Liver (tissue), 9 donors: ENCODE results near the gene EN2. TPM values are rescaled to one million over a fixed set of nuclear protein-coding genes. Genes with fewer than 3 reads are reported as not detected.

Experiments used
- DNase-seq: peaks from one replicate; pipeline ENCODE4 v3.0.0-alpha.2; 2017; ENCODE audit warnings: low spot score
- H3K27ac ChIP-seq, 2 donors: one replicate each; pipeline ENCODE4 v1.7.0; 2013; ENCODE audit warnings: inconsistent platforms in 2 of 2, low read length in 2 of 2, control low read depth in 1 of 2, low read depth in 1 of 2, mild to moderate bottlenecking in 1 of 2
- H3K27me3 ChIP-seq, 4 donors: one replicate each; pipeline versions ENCODE4 v1.6.1 to v1.7.0; 2013; ENCODE audit warnings: low read length in 3 of 4, inconsistent platforms in 1 of 4, mild to moderate bottlenecking in 1 of 4, moderate library complexity in 1 of 4; ENCODE audit not compliant: control insufficient read depth in 4 of 4, insufficient read depth in 4 of 4
- H3K36me3 ChIP-seq, 4 donors: one replicate each; pipeline versions ENCODE4 v1.6.1 to v1.7.0; 2013; ENCODE audit warnings: low read length in 3 of 4, mild to moderate bottlenecking in 3 of 4, low read depth in 1 of 4, moderate library complexity in 1 of 4; ENCODE audit not compliant: control insufficient read depth in 4 of 4, insufficient read depth in 3 of 4
- H3K4me1 ChIP-seq, 4 donors: one replicate each; pipeline versions ENCODE4 v1.6.1 to v1.7.0; 2013; ENCODE audit warnings: low read length in 3 of 4, mild to moderate bottlenecking in 3 of 4, moderate library complexity in 1 of 4; ENCODE audit not compliant: control insufficient read depth in 4 of 4, insufficient read depth in 4 of 4
- H3K4me3 ChIP-seq, 3 donors: one replicate each; pipeline versions ENCODE4 v1.6.1 to v1.7.0; 2013; ENCODE audit warnings: low read length in 3 of 3, control low read depth in 1 of 3, low read depth in 1 of 3, mild to moderate bottlenecking in 1 of 3
- H3K9ac ChIP-seq, 2 donors: one replicate each; pipeline ENCODE4 v1.7.0; 2013; ENCODE audit warnings: low read length in 2 of 2, mild to moderate bottlenecking in 2 of 2, moderate library complexity in 2 of 2, control low read depth in 1 of 2, low read depth in 1 of 2
- H3K9me3 ChIP-seq, 4 donors: one replicate each; pipeline versions ENCODE4 v1.6.1 to v1.7.0; 2013; ENCODE audit warnings: low read length in 3 of 4; ENCODE audit not compliant: control insufficient read depth in 4 of 4
- ATF3 ChIP-seq: IDR thresholded peaks from 2 replicates; pipeline ENCODE4 v1.6.1; 2016; ENCODE audit warnings: antibody characterized with exemption
- EGR1 ChIP-seq, 2 donors: IDR thresholded peaks; 2 replicates each; pipeline ENCODE4 v1.6.1; 2016 to 2018; ENCODE audit warnings: antibody characterized with exemption in 2 of 2, low read depth in 2 of 2
- FOXA1 ChIP-seq: IDR thresholded peaks from 2 replicates; pipeline ENCODE4 v1.6.1; 2016; ENCODE audit warnings: antibody characterized with exemption
- FOXA2 ChIP-seq: IDR thresholded peaks from 2 replicates; pipeline ENCODE4 v1.6.1; 2016; ENCODE audit warnings: antibody characterized with exemption
- GABPA ChIP-seq, 2 donors: IDR thresholded peaks in 1 of 2; conservative IDR thresholded peaks in 1 of 2; 2 replicates each; pipeline ENCODE4 v1.6.1; 2016; ENCODE audit warnings: antibody characterized with exemption in 2 of 2, mild to moderate bottlenecking in 1 of 2, moderate library complexity in 1 of 2
- HNF4G ChIP-seq: IDR thresholded peaks from 2 replicates; pipeline ENCODE4 v1.6.1; 2016; ENCODE audit warnings: antibody characterized with exemption
- JUND ChIP-seq, 2 donors: IDR thresholded peaks; 2 replicates each; pipeline ENCODE4 v1.6.1; 2016; ENCODE audit warnings: antibody characterized with exemption in 2 of 2
- NR2F2 ChIP-seq: IDR thresholded peaks from 2 replicates; pipeline ENCODE4 v1.6.1; 2016; ENCODE audit warnings: antibody characterized with exemption
- RAD21 ChIP-seq, 2 donors: IDR thresholded peaks; 2 replicates each; pipeline ENCODE4 v1.6.1; 2016; ENCODE audit warnings: antibody characterized with exemption in 2 of 2, mild to moderate bottlenecking in 2 of 2
- REST ChIP-seq: IDR thresholded peaks from 2 replicates; pipeline ENCODE4 v1.6.1; 2016; ENCODE audit warnings: antibody characterized with exemption, mild to moderate bottlenecking
- SP1 ChIP-seq: IDR thresholded peaks from 2 replicates; pipeline ENCODE4 v1.6.1; 2018; ENCODE audit warnings: antibody characterized with exemption, mild to moderate bottlenecking
- TAF1 ChIP-seq: conservative IDR thresholded peaks from 2 replicates; pipeline ENCODE4 v1.6.1; 2016; ENCODE audit warnings: antibody characterized with exemption, mild to moderate bottlenecking
- YY1 ChIP-seq: IDR thresholded peaks from 2 replicates; pipeline ENCODE4 v1.6.1; 2016; ENCODE audit warnings: antibody characterized with exemption, mild to moderate bottlenecking
- ZBTB33 ChIP-seq: IDR thresholded peaks from 2 replicates; pipeline ENCODE4 v1.6.1; 2016; ENCODE audit warnings: antibody characterized with exemption
- WGBS: extraction: QIAGEN DNeasy Blood & Tissue Kit; methylation state at CpG from one replicate; pipeline ENCODE4 v1.1.7; 2013; 5-methylcytosine and 5-hydroxymethylcytosine counted together
- polyA plus RNA-seq, 2 donors: library from polyadenylated mRNA; stranded (reverse) in 1 of 2; unstranded in 1 of 2; fragments of 200-250 nt in 1 of 2; fragments of >200 nt in 1 of 2; fragmentation: Nextera tagmentation in 1 of 2; extraction: Ambion mirVana in 1 of 2; gene quantifications; one replicate each; pipeline versions ENCODE4 v1.2.1 to v1.2.3, GENCODE V29; 2013 to 2015
- total RNA-seq, 2 donors: library from RNA; depleted of rRNA; stranded (reverse); fragments of >200 nt; gene quantifications; one replicate each; pipeline ENCODE4 v1.2.3, GENCODE V29; 2014
- TF ChIP-seq, protein P1 (sequence below): fragments of 150-350 bp; IDR thresholded peaks from 2 replicates; pipeline ENCODE4 v1.5.1; 2017; ENCODE audit warnings: improper control_type of control experiment, low read depth, low read length; ENCODE audit not compliant: missing input control
- TF ChIP-seq, protein P2 (sequence below): IDR thresholded peaks from 2 replicates; pipeline ENCODE4 v1.6.1; 2016; ENCODE audit warnings: antibody characterized with exemption
- donor health status: healthy.
- donor health status: healthy.
- donor health status: healthy.
- donor health status: healthy.
- donor health status: healthy.

Gene EN2
- total and polyA plus RNA-seq, 4 donors = under 0.01 TPM; not detected in 3

GRCh38 chr7:155471718-155472117 is 13.8 kb downstream of the EN2 start:
- Histone ChIP-seq H3K27me3 (peaks cover 9 to 34% (median 18%) of the 10 kb centered on the region in 4 donors), H3K9ac (no peak overlapping the region), H3K36me3 (no peaks in the 10 kb centered on the region), H3K27ac (no peak overlapping the region), H3K4me1 (peaks cover 6 to 18% (median 9%) of the 10 kb centered on the region in 4 donors), H3K9me3 (peaks cover 0 to 6% (median 5%) of the 10 kb centered on the region in 4 donors), H3K4me3 (no peak overlapping the region)
- 14% methylated on average over 11 of the region's 11 CpGs for WGBS
- TF ChIP-seq ATF3 (no peak), RAD21 (IDR thresholded peaks at IDR 0.05) (no peak), HNF4G (no peak), SP1 (no peak), NR2F2 (no peak), REST (no peak), TAF1 (no peak), GABPA (IDR thresholded peaks at IDR 0.05 in 1 of 2, conservative IDR thresholded peaks at IDR 0.05 in 1 of 2) (no peak), FOXA2 (no peak), YY1 (no peak), FOXA1 (no peak), ZBTB33 (no peak), EGR1 (IDR thresholded peaks at IDR 0.05; ENCODE audit: low read depth in 2 of 2) (no peak), JUND (IDR thresholded peaks at IDR 0.05) (no peak)
- TF ChIP-seq, protein P1, sequence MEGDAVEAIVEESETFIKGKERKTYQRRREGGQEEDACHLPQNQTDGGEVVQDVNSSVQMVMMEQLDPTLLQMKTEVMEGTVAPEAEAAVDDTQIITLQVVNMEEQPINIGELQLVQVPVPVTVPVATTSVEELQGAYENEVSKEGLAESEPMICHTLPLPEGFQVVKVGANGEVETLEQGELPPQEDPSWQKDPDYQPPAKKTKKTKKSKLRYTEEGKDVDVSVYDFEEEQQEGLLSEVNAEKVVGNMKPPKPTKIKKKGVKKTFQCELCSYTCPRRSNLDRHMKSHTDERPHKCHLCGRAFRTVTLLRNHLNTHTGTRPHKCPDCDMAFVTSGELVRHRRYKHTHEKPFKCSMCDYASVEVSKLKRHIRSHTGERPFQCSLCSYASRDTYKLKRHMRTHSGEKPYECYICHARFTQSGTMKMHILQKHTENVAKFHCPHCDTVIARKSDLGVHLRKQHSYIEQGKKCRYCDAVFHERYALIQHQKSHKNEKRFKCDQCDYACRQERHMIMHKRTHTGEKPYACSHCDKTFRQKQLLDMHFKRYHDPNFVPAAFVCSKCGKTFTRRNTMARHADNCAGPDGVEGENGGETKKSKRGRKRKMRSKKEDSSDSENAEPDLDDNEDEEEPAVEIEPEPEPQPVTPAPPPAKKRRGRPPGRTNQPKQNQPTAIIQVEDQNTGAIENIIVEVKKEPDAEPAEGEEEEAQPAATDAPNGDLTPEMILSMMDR = no peak
- TF ChIP-seq, protein P2, sequence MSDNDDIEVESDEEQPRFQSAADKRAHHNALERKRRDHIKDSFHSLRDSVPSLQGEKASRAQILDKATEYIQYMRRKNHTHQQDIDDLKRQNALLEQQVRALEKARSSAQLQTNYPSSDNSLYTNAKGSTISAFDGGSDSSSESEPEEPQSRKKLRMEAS = no peak
- no peak for DNase-seq

DNA sequence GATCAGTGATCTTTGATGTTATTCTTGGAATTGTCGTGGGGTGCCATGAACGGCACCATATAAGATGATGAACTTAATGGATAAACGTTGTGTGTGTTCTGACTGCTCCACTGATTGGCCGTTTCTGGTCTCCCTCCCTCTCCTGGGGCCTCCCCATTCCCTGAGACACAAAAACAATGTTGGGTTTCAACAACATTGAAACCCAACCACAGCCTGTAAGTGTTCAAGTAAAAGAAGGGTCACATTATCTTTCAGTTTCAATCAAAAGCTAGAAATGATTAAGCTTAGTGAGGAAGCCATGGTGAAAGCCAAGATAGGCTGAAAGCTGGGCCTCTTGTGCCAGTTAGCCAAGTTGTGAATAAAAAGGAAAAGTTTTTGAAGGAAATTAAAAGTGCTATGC is 19.5 kb downstream of the EN2 start:
- DNase-seq = no peak
- Histone ChIP-seq H3K4me3 (no peak overlapping the region), H3K9ac (no peak overlapping the region), H3K9me3 (peaks cover 0 to 8% (median 5%) of the 10 kb centered on the region in 4 donors), H3K36me3 (no peaks in the 10 kb centered on the region), H3K4me1 (peaks cover 0 to 3% (median 0%) of the 10 kb centered on the region in 4 donors), H3K27me3 (peaks cover 4 to 17% (median 5%) of the 10 kb centered on the region in 4 donors), H3K27ac (no peak overlapping the region)
- 74% methylated on average over 4 of the region's 4 CpGs for WGBS
- no peak for TF ChIP-seq ATF3
- no peak for TF ChIP-seq NR2F2
- no peak for TF ChIP-seq FOXA2
- TF ChIP-seq HNF4G = no peak
- TF ChIP-seq, protein P1 = no peak
- no peak for TF ChIP-seq REST
